Stimulated activated CD4-positive, alpha-beta T cell treated with anti-CD3 and anti-CD28 coated beads, TNF-alpha, amount 100 ng/mL, for 4 hours (primary cell): ENCODE measurements around the gene USP49.
A peak's percentile ranks its signal among the peaks of the same experiment; 100 is the strongest.

ENCODE experiments used
- DNase-seq, 3 experiments: peaks; one replicate each; pipeline ENCODE4 v3.0.0-alpha.2; 2020; ENCODE audit warnings: low read depth in 3 of 3

Gene USP49

GRCh38 chr6:41929924-41930323 is 34.7 kb upstream of the USP49 start:
- no peak for DNase-seq

GRCh38 chr6:41927253-41927652 is 32.1 kb upstream of the USP49 start:
- no peak for DNase-seq

GRCh38 chr6:41922154-41922553 is 27.0 kb upstream of the USP49 start:
- DNase-seq, result no peak

GRCh38 chr6:41921712-41921998 is 26.5 kb upstream of the USP49 start:
- DNase-seq, result no peak

- peak; percentile 88 to 94 (median 88) for DNase-seq
Observed at GRCh38 chr6:41920921-41921711, 25.9 kb upstream of the USP49 start, which contains the start of the genes BYSL and MED20. TSS of gene BYSL (plus strand) at chr6:41921499. CDS start at chr6:41921563, 64 bp downstream. TSS of gene MED20 (minus strand) at chr6:41921139. CDS start at chr6:41921018, 121 bp downstream.

- DNase-seq, result no peak
Observed at GRCh38 chr6:41917528-41917927, 22.4 kb upstream of the USP49 start.

GRCh38 chr6:41914869-41915530 is 19.8 kb upstream of the USP49 start:
- DNase-seq, result no peak

- no peak for DNase-seq
Observed at GRCh38 chr6:41914343-41914742, 19.2 kb upstream of the USP49 start.

- no peak for DNase-seq
Observed at GRCh38 chr6:41909727-41910126, 14.6 kb upstream of the USP49 start.

- DNase-seq, result peak in 2 of 3 experiments; percentile 26 to 39
Observed at GRCh38 chr6:41901882-41902519, 6.8 kb upstream of the USP49 start.

- DNase-seq, result no peak
Observed at GRCh38 chr6:41900861-41901260, 5.7 kb upstream of the USP49 start.

- no peak for DNase-seq
Observed at GRCh38 chr6:41896281-41896680, 1.1 kb upstream of the USP49 start.

- no peak for DNase-seq
Observed at GRCh38 chr6:41894366-41895299, 542 bp downstream of the USP49 start.

- DNase-seq, result no peak
Observed at GRCh38 chr6:41892921-41893564, 2.1 kb downstream of the USP49 start.

- no peak for DNase-seq
Observed at GRCh38 chr6:41887331-41887751, 7.8 kb downstream of the USP49 start.

- DNase-seq, result no peak
Observed at GRCh38 chr6:41885930-41886329, 9.2 kb downstream of the USP49 start.

GRCh38 chr6:41884957-41885356 is 10.2 kb downstream of the USP49 start:
- no peak for DNase-seq

GRCh38 chr6:41881506-41881905 is 13.7 kb downstream of the USP49 start:
- DNase-seq, result no peak

- DNase-seq, result no peak
Observed at GRCh38 chr6:41878961-41879405, 16.2 kb downstream of the USP49 start.

GRCh38 chr6:41878246-41878645 is 16.9 kb downstream of the USP49 start:
- DNase-seq, result no peak

- no peak for DNase-seq
Observed at GRCh38 chr6:41877051-41877680, 18.0 kb downstream of the USP49 start.
